ENCODE data around the gene GIMAP5.

Gene GIMAP5

GRCh38 chr7:150737265-150738055, at the start of gene GIMAP5:
TSS of gene GIMAP5 (plus strand) at chr7:150737418. CDS start at chr7:150740885, 3,467 bp downstream.
- DNase-seq (ENCODE audit: low read depth) = no peak

GRCh38 chr7:150688630-150689029, 48.6 kb upstream of the GIMAP5 start:
- no peak for DNase-seq (ENCODE audit: low read depth)

GRCh38 chr7:150695654-150696053, 41.6 kb upstream of the GIMAP5 start:
- no peak for DNase-seq (ENCODE audit: low read depth)

GRCh38 chr7:150703209-150703608, 34.0 kb upstream of the GIMAP5 start:
- DNase-seq (ENCODE audit: low read depth) = no peak

GRCh38 chr7:150715293-150715692, 21.9 kb upstream of the GIMAP5 start:
- no peak for DNase-seq (ENCODE audit: low read depth)

GRCh38 chr7:150715738-150716137, 21.5 kb upstream of the GIMAP5 start:
- no peak for DNase-seq (ENCODE audit: low read depth)

- peak; percentile 58 for DNase-seq (ENCODE audit: low read depth)
These were observed 20.9 kb upstream of the GIMAP5 start, which contains the start of gene GIMAP1 for GRCh38 chr7:150716368-150716767. TSS of gene GIMAP1 (plus strand) at chr7:150716613. CDS start at chr7:150719048, 2,435 bp downstream.

GRCh38 chr7:150716939-150717338, 20.3 kb upstream of the GIMAP5 start:
- DNase-seq (ENCODE audit: low read depth) = no peak

- DNase-seq (ENCODE audit: low read depth) = no peak
These were observed 19.3 kb upstream of the GIMAP5 start for GRCh38 chr7:150717814-150718420.

- no peak for DNase-seq (ENCODE audit: low read depth)
These were observed 17.8 kb upstream of the GIMAP5 start for GRCh38 chr7:150719436-150719835.

- no peak for DNase-seq (ENCODE audit: low read depth)
These were observed 17.0 kb upstream of the GIMAP5 start for GRCh38 chr7:150719960-150720891.

GRCh38 chr7:150721970-150722373, 15.2 kb upstream of the GIMAP5 start:
- DNase-seq (ENCODE audit: low read depth) = no peak

- no peak for DNase-seq (ENCODE audit: low read depth)
These were observed 14.7 kb upstream of the GIMAP5 start for GRCh38 chr7:150722431-150722931.

- no peak for DNase-seq (ENCODE audit: low read depth)
These were observed 13.8 kb upstream of the GIMAP5 start for GRCh38 chr7:150723467-150723866.

GRCh38 chr7:150727381-150727780, 9.8 kb upstream of the GIMAP5 start:
- no peak for DNase-seq (ENCODE audit: low read depth)

- no peak for DNase-seq (ENCODE audit: low read depth)
These were observed 9.2 kb upstream of the GIMAP5 start for GRCh38 chr7:150728011-150728410.

- no peak for DNase-seq (ENCODE audit: low read depth)
These were observed 8.6 kb upstream of the GIMAP5 start for GRCh38 chr7:150728609-150729008.

GRCh38 chr7:150731916-150732315, 5.3 kb upstream of the GIMAP5 start:
- no peak for DNase-seq (ENCODE audit: low read depth)

- DNase-seq (ENCODE audit: low read depth) = no peak
These were observed 4.3 kb upstream of the GIMAP5 start for GRCh38 chr7:150732786-150733481.

GRCh38 chr7:150733482-150734095, 3.6 kb upstream of the GIMAP5 start:
- no peak for DNase-seq (ENCODE audit: low read depth)

GRCh38 chr7:150734254-150734653, 3.0 kb upstream of the GIMAP5 start:
- DNase-seq (ENCODE audit: low read depth) = no peak
